ENCODE measurements around the gene LRRK1.

DNA sequence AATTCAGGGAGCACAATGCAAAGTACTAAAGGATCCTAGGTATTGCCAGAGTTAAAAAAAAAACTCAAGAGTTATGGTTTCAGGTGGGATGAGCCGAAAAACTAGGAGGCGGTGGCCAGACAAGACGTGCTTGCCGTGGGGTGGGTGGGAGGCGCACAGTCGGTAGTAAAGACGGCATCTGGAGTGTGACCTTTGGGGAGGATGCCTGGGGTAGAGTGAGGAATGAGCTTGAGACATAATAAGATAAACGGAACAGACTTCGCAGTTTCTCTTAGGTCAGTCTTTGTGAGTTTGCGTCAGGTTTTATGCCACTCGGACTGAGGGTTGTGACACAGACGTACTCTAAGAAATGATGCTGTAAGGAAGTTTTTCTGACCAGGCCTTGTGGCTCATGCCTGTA is 139.6 kb downstream of the LRRK1 start:
- TF ChIP-seq POLR2A (IDR thresholded peaks at IDR 0.05; ENCODE audit: low read depth, low read length) (no peak), TAF1 (IDR thresholded peaks at IDR 0.05; ENCODE audit: borderline replicate concordance, low read depth, low read length) (no peak), POLR2AphosphoS5 (IDR thresholded peaks at IDR 0.05; ENCODE audit: low read depth, low read length) (no peak)
